Esophagus muscularis mucosa (tissue), 4 donors: Measurements from ENCODE around the gene UQCC2. TPM values are rescaled to one million over a fixed set of nuclear protein-coding genes. Genes with fewer than 3 reads are reported as not detected.

Experiments
- DNase-seq: peaks from one replicate; pipeline ENCODE4 v3.0.0-alpha.2; 2017; ENCODE audit errors: extremely low spot score
- H3K27ac ChIP-seq, 4 donors: fragments of 200-600 bp; sonication (generic); replicated peaks in 1 of 4; 1 replicate in 3 of 4; 2 replicates in 1 of 4; pipeline ENCODE4 v1.5.1; 2016 to 2019; ENCODE audit warnings: mild to moderate bottlenecking in 1 of 4
- H3K27me3 ChIP-seq, 4 donors: fragments of 200-600 bp; sonication (generic); one replicate each; pipeline versions ENCODE4 v1.5.1 to v1.6.0; 2016 to 2019
- H3K36me3 ChIP-seq, 4 donors: fragments of 200-600 bp; sonication (generic); one replicate each; pipeline ENCODE4 v1.5.1; 2016 to 2019
- H3K4me1 ChIP-seq, 4 donors: fragments of 200-600 bp; sonication (generic); one replicate each; pipeline ENCODE4 v1.5.1; 2016 to 2019
- H3K4me3 ChIP-seq, 4 donors: fragments of 200-600 bp; sonication (generic); 1 replicate in 2 of 4; 2 replicates in 2 of 4; pipeline ENCODE4 v1.5.1; 2016 to 2019; ENCODE audit warnings: mild to moderate bottlenecking in 4 of 4, moderate library complexity in 1 of 4
- H3K9me3 ChIP-seq, 4 donors: fragments of 200-600 bp; sonication (generic); 1 replicate in 3 of 4; 2 replicates in 1 of 4; pipeline ENCODE4 v1.5.1; 2016 to 2019
- EP300 ChIP-seq: sonication (generic); formaldehyde crosslinking; IDR thresholded peaks from one replicate; pipeline ENCODE4 v1.6.1; 2017; ENCODE audit warnings: antibody characterized with exemption
- POLR2A ChIP-seq: fragments of 450-650 bp; IDR thresholded peaks from one replicate; pipeline ENCODE4 v1.6.1; 2017; ENCODE audit warnings: antibody characterized with exemption, moderate library complexity, mild to moderate bottlenecking, low read depth
- POLR2AphosphoS5 ChIP-seq, 2 donors: sonication (generic); formaldehyde crosslinking; IDR thresholded peaks; one replicate each; pipeline ENCODE4 v1.6.1; 2017; ENCODE audit warnings: antibody characterized with exemption in 2 of 2
- WGBS: methylation state at CpG from one replicate; pipeline ENCODE4 v1.1.5; 2018; 5-methylcytosine and 5-hydroxymethylcytosine counted together
- intact Hi-C: fragments of 100-400 bp; cut with DNase I; formaldehyde crosslinking; loops from one replicate; pipeline ENCODE4 v1.15.1; 2023
- total RNA-seq, 4 donors: library from RNA; depleted of rRNA; stranded (reverse); fragments of >200 nt; gene quantifications; one replicate each; pipeline versions ENCODE4 v1.1.0 to v1.2.1, GENCODE V29; 2016
- TF ChIP-seq, protein P1 (sequence below), 3 experiments: fragments of 200-600 bp in 2 of 3; fragments of 450-650 bp in 1 of 3; sonication (generic) in 2 of 3; IDR thresholded peaks; one replicate each; pipeline ENCODE4 v1.5.1; 2017 to 2019; ENCODE audit warnings: antibody characterized with exemption in 3 of 3, mild to moderate bottlenecking in 2 of 3, moderate library complexity in 1 of 3

The UQCC2 gene
- total RNA-seq, 4 donors from 2014 or later: 9.4 to 22.2 (median 14.7) TPM

DNA sequence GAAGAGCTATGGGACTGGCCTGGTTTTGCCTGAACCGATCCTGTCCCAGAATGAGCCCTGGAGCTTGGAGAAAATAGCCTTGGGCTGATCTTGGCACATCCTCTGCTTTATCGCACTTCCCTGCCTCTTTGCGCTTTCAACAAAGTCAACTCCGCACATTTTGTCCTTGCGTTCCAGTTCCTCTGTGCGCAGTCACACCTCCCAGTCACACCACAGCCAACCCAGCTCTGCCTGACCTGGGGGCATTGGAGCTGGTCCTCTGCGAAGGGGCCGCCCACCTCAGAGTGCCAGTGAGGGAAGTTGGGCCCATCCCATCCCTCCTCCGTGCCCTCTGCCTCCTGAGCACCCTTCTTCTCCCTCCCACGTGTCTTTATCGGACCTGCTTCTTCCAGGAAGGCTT is 16.9 kb upstream of the UQCC2 start:
- intact Hi-C loops: no loop called here
- DNase-seq: no peak
- Histone ChIP-seq H3K9me3 (no peaks in the 10 kb centered on the region), H3K4me3 (no peak overlapping the region), H3K4me1 (peaks cover 0 to 46% (median 0%) of the 10 kb centered on the region in 4 donors), H3K36me3 (peaks cover 0 to 35% (median 0%) of the 10 kb centered on the region in 4 donors), H3K27me3 (peaks cover 0 to 6% (median 0%) of the 10 kb centered on the region in 4 donors), H3K27ac (no peak overlapping the region)
- WGBS: 94% methylated on average over 11 of the region's 11 CpGs
- TF ChIP-seq POLR2AphosphoS5 (IDR thresholded peaks at IDR 0.05): no peak
- no peak for TF ChIP-seq EP300
- TF ChIP-seq POLR2A: no peak
- TF ChIP-seq, protein P1, sequence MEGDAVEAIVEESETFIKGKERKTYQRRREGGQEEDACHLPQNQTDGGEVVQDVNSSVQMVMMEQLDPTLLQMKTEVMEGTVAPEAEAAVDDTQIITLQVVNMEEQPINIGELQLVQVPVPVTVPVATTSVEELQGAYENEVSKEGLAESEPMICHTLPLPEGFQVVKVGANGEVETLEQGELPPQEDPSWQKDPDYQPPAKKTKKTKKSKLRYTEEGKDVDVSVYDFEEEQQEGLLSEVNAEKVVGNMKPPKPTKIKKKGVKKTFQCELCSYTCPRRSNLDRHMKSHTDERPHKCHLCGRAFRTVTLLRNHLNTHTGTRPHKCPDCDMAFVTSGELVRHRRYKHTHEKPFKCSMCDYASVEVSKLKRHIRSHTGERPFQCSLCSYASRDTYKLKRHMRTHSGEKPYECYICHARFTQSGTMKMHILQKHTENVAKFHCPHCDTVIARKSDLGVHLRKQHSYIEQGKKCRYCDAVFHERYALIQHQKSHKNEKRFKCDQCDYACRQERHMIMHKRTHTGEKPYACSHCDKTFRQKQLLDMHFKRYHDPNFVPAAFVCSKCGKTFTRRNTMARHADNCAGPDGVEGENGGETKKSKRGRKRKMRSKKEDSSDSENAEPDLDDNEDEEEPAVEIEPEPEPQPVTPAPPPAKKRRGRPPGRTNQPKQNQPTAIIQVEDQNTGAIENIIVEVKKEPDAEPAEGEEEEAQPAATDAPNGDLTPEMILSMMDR (IDR thresholded peaks at IDR 0.05): no peak

DNA sequence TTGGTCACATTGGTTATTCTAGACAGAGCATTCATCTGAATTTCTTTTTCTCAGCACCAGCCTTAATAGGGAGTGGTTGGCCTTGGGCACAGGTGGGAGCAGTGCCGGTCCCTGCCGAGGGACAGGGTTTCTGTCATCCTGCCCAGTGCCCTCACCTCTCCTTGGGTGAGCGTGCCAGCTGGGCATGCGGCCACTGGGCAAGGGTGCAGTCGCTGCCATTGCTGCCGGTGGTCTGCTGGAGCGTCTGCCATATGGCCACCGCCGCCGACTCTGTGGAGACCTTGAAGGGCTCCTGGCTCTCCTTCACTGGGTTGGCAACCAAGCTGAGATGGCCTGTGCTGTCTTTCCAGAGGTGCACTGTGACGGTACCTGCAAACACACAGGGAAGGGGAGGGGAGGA is 16.4 kb upstream of the UQCC2 start:
- H3K27ac ChIP-seq: no peak overlapping the region
- H3K27me3 ChIP-seq: peaks cover 0 to 6% (median 0%) of the 10 kb centered on the region in 4 donors
- peaks cover 0 to 41% (median 0%) of the 10 kb centered on the region in 4 donors for H3K4me1 ChIP-seq
- peaks cover 0 to 33% (median 0%) of the 10 kb centered on the region in 4 donors for H3K36me3 ChIP-seq
- no peak for DNase-seq
- no peak overlapping the region for H3K4me3 ChIP-seq
- no peaks in the 10 kb centered on the region for H3K9me3 ChIP-seq
- no peak for TF ChIP-seq EP300
- no peak for TF ChIP-seq POLR2AphosphoS5 (IDR thresholded peaks at IDR 0.05)
- TF ChIP-seq POLR2A: no peak
- TF ChIP-seq, protein P1 (IDR thresholded peaks at IDR 0.05): no peak
- intact Hi-C loops: no loop called here
- 85% methylated on average over 9 of the region's 11 CpGs for WGBS

DNA sequence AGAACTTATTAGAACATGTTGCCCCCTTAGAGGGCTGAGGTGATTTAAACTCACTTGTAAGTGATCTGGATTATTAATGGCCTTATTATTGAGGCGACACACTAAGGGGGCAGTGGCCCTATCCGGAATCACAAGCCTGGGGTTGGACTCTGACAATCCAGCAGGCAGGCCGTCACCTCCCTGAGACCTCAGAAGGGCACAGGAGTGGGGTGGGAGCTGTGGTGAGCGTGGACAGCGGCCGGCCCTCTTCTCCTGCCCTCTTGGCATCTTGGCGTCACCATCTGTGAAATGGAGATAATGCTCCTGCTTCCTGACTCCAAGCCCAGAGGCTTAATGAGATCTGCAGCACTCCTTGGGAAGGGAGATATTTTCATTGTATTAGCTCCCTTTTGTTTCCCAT is 15.6 kb upstream of the UQCC2 start:
- Histone ChIP-seq H3K4me3 (no peak overlapping the region), H3K27me3 (peaks cover 0 to 6% (median 0%) of the 10 kb centered on the region in 4 donors), H3K27ac (no peak overlapping the region), H3K4me1 (peaks cover 0 to 35% (median 0%) of the 10 kb centered on the region in 4 donors), H3K9me3 (no peaks in the 10 kb centered on the region), H3K36me3 (peaks cover 0 to 32% (median 0%) of the 10 kb centered on the region in 4 donors)
- intact Hi-C loops: no loop called here
- DNase-seq: no peak
- TF ChIP-seq, protein P1 (IDR thresholded peaks at IDR 0.05): no peak
- no peak for TF ChIP-seq POLR2A
- TF ChIP-seq EP300: no peak
- no peak for TF ChIP-seq POLR2AphosphoS5 (IDR thresholded peaks at IDR 0.05)
- 79% methylated on average over 7 of the region's 7 CpGs for WGBS

DNA sequence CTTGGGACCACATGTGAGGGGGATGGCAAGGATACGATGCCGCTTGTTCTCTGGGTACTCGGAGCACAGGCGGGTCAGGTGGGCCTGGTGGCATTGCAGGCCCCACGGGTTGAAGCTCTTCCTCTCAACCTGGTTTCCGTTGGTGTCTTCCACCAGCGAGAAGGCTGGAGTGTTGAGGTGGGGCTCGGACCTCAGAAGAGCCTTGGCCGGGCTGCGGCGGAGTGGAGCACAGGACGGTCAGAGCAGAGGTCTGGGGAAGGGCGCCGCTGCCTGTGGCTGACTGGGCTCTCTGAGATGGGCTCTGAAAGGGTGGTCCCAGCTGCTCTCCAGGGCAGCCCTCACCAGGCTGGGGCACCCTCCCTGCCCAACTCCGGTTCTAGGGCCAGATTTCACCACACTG is 15.2 kb upstream of the UQCC2 start:
- intact Hi-C loops: no loop called here
- TF ChIP-seq, protein P1 (IDR thresholded peaks at IDR 0.05): no peak
- TF ChIP-seq POLR2AphosphoS5 (IDR thresholded peaks at IDR 0.05): no peak
- no peak for TF ChIP-seq POLR2A
- no peak for TF ChIP-seq EP300
- no peak overlapping the region for H3K27ac ChIP-seq

More for the DNA sequence above, 15.2 kb upstream of the UQCC2 start:
- no peak for DNase-seq
- Histone ChIP-seq H3K27me3 (peaks cover 0 to 6% (median 0%) of the 10 kb centered on the region in 4 donors), H3K36me3 (peaks cover 0 to 36% (median 0%) of the 10 kb centered on the region in 4 donors), H3K4me3 (no peak overlapping the region), H3K9me3 (no peaks in the 10 kb centered on the region), H3K4me1 (peaks cover 0 to 35% (median 0%) of the 10 kb centered on the region in 4 donors)
- WGBS: 92% methylated on average over 13 of the region's 15 CpGs
